Measurements from ENCODE around the gene DNAJC3. TPM values are rescaled to one million over a fixed set of nuclear protein-coding genes. Genes with fewer than 3 reads are reported as not detected.

The DNAJC3 gene
- polyA plus RNA-seq, 1 of the 3 experiments (the other 2 are of a cell fraction) = 5.8 TPM

DNA sequence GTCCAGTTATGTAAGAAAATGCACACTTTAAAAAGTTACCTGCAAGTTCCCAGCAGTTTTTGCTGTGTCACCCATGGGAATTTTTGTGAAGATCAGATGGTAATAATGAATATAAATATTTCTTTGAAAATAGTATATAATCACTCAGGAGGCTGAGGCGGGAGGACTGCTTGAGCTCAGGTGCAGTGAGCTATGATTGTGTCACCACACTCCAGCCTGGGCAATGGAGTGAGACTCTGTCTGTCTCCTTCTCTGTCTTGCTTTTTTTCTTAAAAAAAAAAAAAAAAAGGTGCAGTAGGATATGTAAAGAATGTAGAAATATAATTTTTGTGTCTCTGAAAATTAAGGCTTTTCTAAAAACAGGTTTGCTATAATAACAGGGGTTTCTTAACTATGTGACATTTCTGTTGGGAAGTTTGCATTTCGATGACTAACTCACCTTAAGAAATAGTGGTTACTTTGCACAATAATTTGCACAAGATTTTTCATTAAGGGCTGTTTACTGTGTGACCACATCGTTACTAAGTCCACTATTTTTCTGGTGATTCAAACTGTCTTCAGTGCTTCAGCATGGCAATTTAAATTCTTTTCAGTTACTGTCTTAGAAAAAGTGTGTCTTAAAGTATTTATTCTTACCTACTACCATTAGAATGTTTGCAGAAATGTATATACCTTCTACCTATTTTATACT lies 37.3 kb downstream of the DNAJC3 start:
- POLR2A ChIA-PET = no interaction called here
- H3K79me2 ChIP-seq (ENCODE audit: insufficient read depth) = no peaks in the 10 kb centered on the region; the same call in 1 of the 2 replicates
- no peak for DNase-seq
- H3K4me3 ChIP-seq (ENCODE audit: low read depth in 2 of 2, low read length in 1 of 2) = no peak overlapping the region
- no peaks in the 10 kb centered on the region for H3K9me2 ChIP-seq
- H2AFZ ChIP-seq (ENCODE audit: low read depth) = no peak overlapping the region
- H3K9ac ChIP-seq = no peak overlapping the region
- H3K4me2 ChIP-seq = no peak overlapping the region
- peaks cover 7 to 28% of the 10 kb centered on the region in 2 experiments for H3K36me3 ChIP-seq (replicated peaks in 1 of 2; ENCODE audit: control insufficient read depth in 1 of 2, insufficient read depth in 2 of 2, low read length in 1 of 2)
- H3K27ac ChIP-seq (ENCODE audit: low read depth in 2 of 2, low read length in 1 of 2) = no peak overlapping the region
- no peaks in the 10 kb centered on the region for H3F3A ChIP-seq (replicated peaks; ENCODE audit: insufficient read depth)
- H3K4me1 ChIP-seq (ENCODE audit: control insufficient read depth in 1 of 2, insufficient read depth in 2 of 2, low read depth in 1 of 2, low read length in 1 of 2) = no peaks in the 10 kb centered on the region
- CTCF ChIA-PET = interaction anchor here (0.8 to 1.2 kb wide), 4 partner anchors 10 to 120 kb away, joined by 3 to 4 read pairs (median 3); no protein-coding TSS in a partner anchor
- H3K9me3 ChIP-seq = no peaks in the 10 kb centered on the region; the same call in 1 of the 2 replicates
- no peaks in the 10 kb centered on the region for H3K27me3 ChIP-seq (ENCODE audit: insufficient read depth)
- WGBS (ENCODE audit: low lambda C conversion rate) = 84% methylated on average over 3 of the region's 3 CpGs
- TF ChIP-seq RCOR1 (IDR thresholded peaks at IDR 0.05; ENCODE audit: low read length) (no peak), NRF1 (IDR thresholded peaks at IDR 0.05; ENCODE audit: low read depth, low read length) (no peak), RAD21 (IDR thresholded peaks at IDR 0.05; ENCODE audit: low read length) (no peak), RFX5 (IDR thresholded peaks at IDR 0.05; ENCODE audit: low read length) (no peak), ELF1 (IDR thresholded peaks at IDR 0.05) (no peak), JUND (IDR thresholded peaks at IDR 0.05) (no peak), TEAD4 (IDR thresholded peaks at IDR 0.05; ENCODE audit: borderline replicate concordance, insufficient read depth) (no peak), SMC3 (IDR thresholded peaks at IDR 0.05; ENCODE audit: low read depth, low read length) (no peak), TCF12 (IDR thresholded peaks at IDR 0.05) (no peak), TAF1 (IDR thresholded peaks at IDR 0.05; ENCODE audit: borderline replicate concordance, low read depth, low read length) (no peak), FOSL2 (IDR thresholded peaks at IDR 0.05; ENCODE audit: borderline replicate concordance, low read depth) (no peak), MXI1 (IDR thresholded peaks at IDR 0.05; ENCODE audit: low read depth, low read length) (no peak), EZH2phosphoT487 (IDR thresholded peaks at IDR 0.05; ENCODE audit: borderline replicate concordance, low read depth) (no peak)
- TF ChIP-seq, protein P1, sequence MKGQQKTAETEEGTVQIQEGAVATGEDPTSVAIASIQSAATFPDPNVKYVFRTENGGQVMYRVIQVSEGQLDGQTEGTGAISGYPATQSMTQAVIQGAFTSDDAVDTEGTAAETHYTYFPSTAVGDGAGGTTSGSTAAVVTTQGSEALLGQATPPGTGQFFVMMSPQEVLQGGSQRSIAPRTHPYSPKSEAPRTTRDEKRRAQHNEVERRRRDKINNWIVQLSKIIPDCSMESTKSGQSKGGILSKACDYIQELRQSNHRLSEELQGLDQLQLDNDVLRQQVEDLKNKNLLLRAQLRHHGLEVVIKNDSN (IDR thresholded peaks at IDR 0.05; ENCODE audit: borderline replicate concordance, low read depth) = no peak
- TF ChIP-seq, protein P2, sequence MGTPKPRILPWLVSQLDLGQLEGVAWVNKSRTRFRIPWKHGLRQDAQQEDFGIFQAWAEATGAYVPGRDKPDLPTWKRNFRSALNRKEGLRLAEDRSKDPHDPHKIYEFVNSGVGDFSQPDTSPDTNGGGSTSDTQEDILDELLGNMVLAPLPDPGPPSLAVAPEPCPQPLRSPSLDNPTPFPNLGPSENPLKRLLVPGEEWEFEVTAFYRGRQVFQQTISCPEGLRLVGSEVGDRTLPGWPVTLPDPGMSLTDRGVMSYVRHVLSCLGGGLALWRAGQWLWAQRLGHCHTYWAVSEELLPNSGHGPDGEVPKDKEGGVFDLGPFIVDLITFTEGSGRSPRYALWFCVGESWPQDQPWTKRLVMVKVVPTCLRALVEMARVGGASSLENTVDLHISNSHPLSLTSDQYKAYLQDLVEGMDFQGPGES (IDR thresholded peaks at IDR 0.05; ENCODE audit: low read depth, low read length) = no peak
- no peaks in the 10 kb centered on the region for H4K20me1 ChIP-seq (ENCODE audit: insufficient read depth)

DNA sequence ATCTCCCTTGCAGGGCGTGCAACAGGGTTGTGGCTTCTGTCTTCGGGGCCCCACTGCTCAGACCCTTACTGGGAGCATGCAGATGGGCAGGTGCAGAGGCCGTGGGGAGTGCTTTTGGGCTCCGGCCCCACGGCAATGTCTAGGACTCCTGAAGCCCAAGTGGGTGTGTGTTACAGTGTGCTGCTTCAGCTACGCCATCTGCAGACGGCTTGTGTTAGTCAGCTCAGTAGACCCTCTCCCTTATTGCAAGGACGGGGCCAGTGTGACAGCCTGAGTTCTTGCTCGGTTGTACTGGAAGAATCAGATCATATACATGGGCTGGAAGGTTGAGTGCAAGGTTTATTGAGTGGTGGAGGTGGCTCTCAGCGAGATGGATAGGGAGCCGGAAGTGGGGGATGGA lies 39.3 kb downstream of the DNAJC3 start:
- Histone ChIP-seq H3K9ac (no peak overlapping the region), H2AFZ (ENCODE audit: low read depth) (no peak overlapping the region), H3K36me3 (replicated peaks in 1 of 2; ENCODE audit: control insufficient read depth in 1 of 2, insufficient read depth in 2 of 2, low read length in 1 of 2) (peaks cover 7 to 21% of the 10 kb centered on the region in 2 experiments), H3K27ac (ENCODE audit: low read depth in 2 of 2, low read length in 1 of 2) (no peak overlapping the region), H3K9me3 (no peaks in the 10 kb centered on the region; the same call in 1 of the 2 replicates), H3K9me2 (no peaks in the 10 kb centered on the region), H4K20me1 (ENCODE audit: insufficient read depth) (no peaks in the 10 kb centered on the region), H3K79me2 (ENCODE audit: insufficient read depth) (peaks cover 1% of the 10 kb centered on the region; the same call in 1 of the 2 replicates), H3F3A (replicated peaks; ENCODE audit: insufficient read depth) (no peaks in the 10 kb centered on the region), H3K27me3 (ENCODE audit: insufficient read depth) (no peaks in the 10 kb centered on the region), H3K4me2 (no peak overlapping the region), H3K4me1 (ENCODE audit: control insufficient read depth in 1 of 2, insufficient read depth in 2 of 2, low read depth in 1 of 2, low read length in 1 of 2) (no peaks in the 10 kb centered on the region), H3K4me3 (ENCODE audit: low read depth in 2 of 2, low read length in 1 of 2) (no peak overlapping the region)
- WGBS (ENCODE audit: low lambda C conversion rate) = 90% methylated on average over 7 of the region's 11 CpGs
- POLR2A ChIA-PET = no interaction called here
- DNase-seq = no peak
- CTCF ChIA-PET = no interaction called here
- TF ChIP-seq NFIC (IDR thresholded peaks at IDR 0.05; ENCODE audit: borderline replicate concordance) (no peak), RFX5 (IDR thresholded peaks at IDR 0.05; ENCODE audit: low read length) (no peak), NRF1 (IDR thresholded peaks at IDR 0.05; ENCODE audit: low read depth, low read length) (no peak), YY1 (IDR thresholded peaks at IDR 0.05; ENCODE audit: low read depth) (no peak), TEAD4 (IDR thresholded peaks at IDR 0.05; ENCODE audit: borderline replicate concordance, insufficient read depth) (no peak), SMC3 (IDR thresholded peaks at IDR 0.05; ENCODE audit: low read depth, low read length) (no peak), MEF2A (IDR thresholded peaks at IDR 0.05; ENCODE audit: borderline replicate concordance, low read depth) (no peak), MXI1 (IDR thresholded peaks at IDR 0.05; ENCODE audit: low read depth, low read length) (no peak), JUND (IDR thresholded peaks at IDR 0.05) (no peak), FOSL2 (IDR thresholded peaks at IDR 0.05; ENCODE audit: borderline replicate concordance, low read depth) (no peak)
- TF ChIP-seq, protein P3, sequence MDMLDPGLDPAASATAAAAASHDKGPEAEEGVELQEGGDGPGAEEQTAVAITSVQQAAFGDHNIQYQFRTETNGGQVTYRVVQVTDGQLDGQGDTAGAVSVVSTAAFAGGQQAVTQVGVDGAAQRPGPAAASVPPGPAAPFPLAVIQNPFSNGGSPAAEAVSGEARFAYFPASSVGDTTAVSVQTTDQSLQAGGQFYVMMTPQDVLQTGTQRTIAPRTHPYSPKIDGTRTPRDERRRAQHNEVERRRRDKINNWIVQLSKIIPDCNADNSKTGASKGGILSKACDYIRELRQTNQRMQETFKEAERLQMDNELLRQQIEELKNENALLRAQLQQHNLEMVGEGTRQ (IDR thresholded peaks at IDR 0.05; ENCODE audit: borderline replicate concordance, low read depth, low read length) = no peak
- TF ChIP-seq, protein P4, sequence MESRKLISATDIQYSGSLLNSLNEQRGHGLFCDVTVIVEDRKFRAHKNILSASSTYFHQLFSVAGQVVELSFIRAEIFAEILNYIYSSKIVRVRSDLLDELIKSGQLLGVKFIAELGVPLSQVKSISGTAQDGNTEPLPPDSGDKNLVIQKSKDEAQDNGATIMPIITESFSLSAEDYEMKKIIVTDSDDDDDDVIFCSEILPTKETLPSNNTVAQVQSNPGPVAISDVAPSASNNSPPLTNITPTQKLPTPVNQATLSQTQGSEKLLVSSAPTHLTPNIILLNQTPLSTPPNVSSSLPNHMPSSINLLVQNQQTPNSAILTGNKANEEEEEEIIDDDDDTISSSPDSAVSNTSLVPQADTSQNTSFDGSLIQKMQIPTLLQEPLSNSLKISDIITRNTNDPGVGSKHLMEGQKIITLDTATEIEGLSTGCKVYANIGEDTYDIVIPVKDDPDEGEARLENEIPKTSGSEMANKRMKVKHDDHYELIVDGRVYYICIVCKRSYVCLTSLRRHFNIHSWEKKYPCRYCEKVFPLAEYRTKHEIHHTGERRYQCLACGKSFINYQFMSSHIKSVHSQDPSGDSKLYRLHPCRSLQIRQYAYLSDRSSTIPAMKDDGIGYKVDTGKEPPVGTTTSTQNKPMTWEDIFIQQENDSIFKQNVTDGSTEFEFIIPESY (IDR thresholded peaks at IDR 0.05; ENCODE audit: borderline replicate concordance, low read depth) = no peak
- TF ChIP-seq, protein P2 (IDR thresholded peaks at IDR 0.05; ENCODE audit: low read depth, low read length) = no peak
- TF ChIP-seq, protein P5, sequence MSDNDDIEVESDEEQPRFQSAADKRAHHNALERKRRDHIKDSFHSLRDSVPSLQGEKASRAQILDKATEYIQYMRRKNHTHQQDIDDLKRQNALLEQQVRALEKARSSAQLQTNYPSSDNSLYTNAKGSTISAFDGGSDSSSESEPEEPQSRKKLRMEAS (IDR thresholded peaks at IDR 0.05; ENCODE audit: low read depth) = no peak
